HG03575 (cell line): ENCODE measurements around the gene OCIAD1.
"Not testable (repeated sequence)": the region's sequence is repeated elsewhere in the genome, so short reads cannot be mapped to it uniquely, and the experiment has no call there.

Experiments
- ATAC-seq: cut with Tn5 transposase; IDR thresholded peaks from one replicate; pipeline ENCODE4 v1.9.1; 2021; ENCODE audit not compliant: unreplicated experiment, insufficient number of reproducible peaks, low FRiP score; ENCODE audit errors: extremely low read depth

The OCIAD1 gene

GRCh38 chr4:48815483-48815882 is 15.4 kb upstream of the OCIAD1 start:
- no peak for ATAC-seq

- ATAC-seq, result not testable (repeated sequence)
Observed at GRCh38 chr4:48816297-48816696, 14.6 kb upstream of the OCIAD1 start.

GRCh38 chr4:48816971-48817370 is 13.9 kb upstream of the OCIAD1 start:
- no peak for ATAC-seq

- ATAC-seq, result not testable (repeated sequence)
Observed at GRCh38 chr4:48821431-48821830, 9.5 kb upstream of the OCIAD1 start.

GRCh38 chr4:48827622-48828021 is 3.3 kb upstream of the OCIAD1 start:
- no peak for ATAC-seq

- ATAC-seq, result no peak
Observed at GRCh38 chr4:48831532-48832030, 693 bp downstream of the OCIAD1 start.

GRCh38 chr4:48832571-48832970 is 1.7 kb downstream of the OCIAD1 start:
- ATAC-seq, result no peak

- no peak for ATAC-seq
Observed at GRCh38 chr4:48836658-48837057, 5.8 kb downstream of the OCIAD1 start.

GRCh38 chr4:48841045-48841827 is 10.3 kb downstream of the OCIAD1 start:
- no peak for ATAC-seq

GRCh38 chr4:48844843-48845242 is 14.0 kb downstream of the OCIAD1 start:
- no peak for ATAC-seq

- not testable (repeated sequence) for ATAC-seq
Observed at GRCh38 chr4:48848799-48849198, 17.9 kb downstream of the OCIAD1 start.

- no peak for ATAC-seq
Observed at GRCh38 chr4:48851651-48852050, 20.8 kb downstream of the OCIAD1 start.

- no peak for ATAC-seq
Observed at GRCh38 chr4:48853604-48854394, 22.9 kb downstream of the OCIAD1 start.

- no peak for ATAC-seq
Observed at GRCh38 chr4:48854395-48854683, 23.5 kb downstream of the OCIAD1 start.

GRCh38 chr4:48854982-48855381 is 24.1 kb downstream of the OCIAD1 start:
- ATAC-seq, result no peak

- no peak for ATAC-seq
Observed at GRCh38 chr4:48858130-48858529, 27.2 kb downstream of the OCIAD1 start.

GRCh38 chr4:48862038-48862437 is 31.1 kb downstream of the OCIAD1 start:
- ATAC-seq, result no peak

- no peak for ATAC-seq
Observed at GRCh38 chr4:48862661-48863060, 31.8 kb downstream of the OCIAD1 start.

GRCh38 chr4:48863728-48864127 is 32.8 kb downstream of the OCIAD1 start:
- ATAC-seq, result no peak

- not testable (repeated sequence) for ATAC-seq
Observed at GRCh38 chr4:48864696-48865095, 33.8 kb downstream of the OCIAD1 start.
